ENCODE measurements around the gene DOCK9. TPM values are rescaled to one million over a fixed set of nuclear protein-coding genes. Genes with fewer than 3 reads are reported as not detected.

DOCK9 gene
- total and polyA plus RNA-seq, 5 donors from 2014 or later = 4.4 to 75.0 (median 7.3) TPM

GRCh38 chr13:98972627-98973026, 5.2 kb downstream of the DOCK9 start:
- peaks cover 0 to 2% (median 0%) of the 10 kb centered on the region in 7 donors for H3K9me3 Mint-ChIP-seq
- peaks cover 4% of the 10 kb centered on the region for H3K27me3 Mint-ChIP-seq
- H3K4me3 Mint-ChIP-seq = no peak overlapping the region

GRCh38 chr13:98972059-98972458, 5.8 kb downstream of the DOCK9 start:
- Histone ChIP-seq H3K27ac (ENCODE audit: insufficient read depth, low read length, poor library complexity, severe bottlenecking) (no peak overlapping the region), H3K4me1 (ENCODE audit: control insufficient read depth, insufficient read depth, low read length, poor library complexity, severe bottlenecking) (no peaks in the 10 kb centered on the region), H3K9me3 (ENCODE audit: control insufficient read depth in 2 of 2, low read length in 2 of 2) (no peaks in the 10 kb centered on the region), H3K4me3 (ENCODE audit: low read depth, low read length) (no peak overlapping the region), H3K36me3 (ENCODE audit: control insufficient read depth, insufficient read depth, low read length) (no peaks in the 10 kb centered on the region), H3K27me3 (ENCODE audit: control insufficient read depth, insufficient read depth, low read length) (no peaks in the 10 kb centered on the region)
- Mint-ChIP-seq H3K27me3 (peaks cover 4% of the 10 kb centered on the region), H3K4me1 (peaks cover 9 to 59% (median 39%) of the 10 kb centered on the region in 4 donors), H3K27ac (peak overlapping the region in 1 of 3 donors; percentile 23), H3K36me3 (peaks cover 6% of the 10 kb centered on the region), H3K4me3 (no peak overlapping the region), H3K9me3 (no peaks in the 10 kb centered on the region)
- DNase-seq (no peak), ATAC-seq (ENCODE audit: low read depth in 2 of 2) (no peak)

More at GRCh38 chr13:98972627-98973026, 5.2 kb downstream of the DOCK9 start:
- H3K4me1 Mint-ChIP-seq = peaks cover 9 to 62% (median 39%) of the 10 kb centered on the region in 4 donors
- Histone ChIP-seq H3K9me3 (ENCODE audit: control insufficient read depth in 2 of 2, low read length in 2 of 2) (no peaks in the 10 kb centered on the region), H3K4me3 (ENCODE audit: low read depth, low read length) (no peak overlapping the region), H3K27ac (ENCODE audit: insufficient read depth, low read length, poor library complexity, severe bottlenecking) (no peak overlapping the region), H3K27me3 (ENCODE audit: control insufficient read depth, insufficient read depth, low read length) (no peaks in the 10 kb centered on the region), H3K4me1 (ENCODE audit: control insufficient read depth, insufficient read depth, low read length, poor library complexity, severe bottlenecking) (no peaks in the 10 kb centered on the region), H3K36me3 (ENCODE audit: control insufficient read depth, insufficient read depth, low read length) (no peaks in the 10 kb centered on the region)
- peaks cover 6% of the 10 kb centered on the region for H3K36me3 Mint-ChIP-seq
- DNase-seq (no peak), ATAC-seq (ENCODE audit: low read depth in 2 of 2) (no peak)
- no peak overlapping the region for H3K27ac Mint-ChIP-seq

GRCh38 chr13:98970330-98970729, 7.5 kb downstream of the DOCK9 start:
- H3K27me3 ChIP-seq (ENCODE audit: control insufficient read depth, insufficient read depth, low read length) = no peaks in the 10 kb centered on the region
- DNase-seq (no peak), ATAC-seq (ENCODE audit: low read depth in 2 of 2) (no peak)
- Mint-ChIP-seq H3K4me3 (no peak overlapping the region), H3K27ac (no peak overlapping the region), H3K27me3 (peaks cover 4% of the 10 kb centered on the region), H3K36me3 (peaks cover 6% of the 10 kb centered on the region), H3K4me1 (peaks cover 9 to 46% (median 31%) of the 10 kb centered on the region in 4 donors), H3K9me3 (no peaks in the 10 kb centered on the region)
- H3K27ac ChIP-seq (ENCODE audit: insufficient read depth, low read length, poor library complexity, severe bottlenecking) = no peak overlapping the region
- no peak overlapping the region for H3K4me3 ChIP-seq (ENCODE audit: low read depth, low read length)
- no peaks in the 10 kb centered on the region for H3K9me3 ChIP-seq (ENCODE audit: control insufficient read depth in 2 of 2, low read length in 2 of 2)
- H3K36me3 ChIP-seq (ENCODE audit: control insufficient read depth, insufficient read depth, low read length) = no peaks in the 10 kb centered on the region
- no peaks in the 10 kb centered on the region for H3K4me1 ChIP-seq (ENCODE audit: control insufficient read depth, insufficient read depth, low read length, poor library complexity, severe bottlenecking)

- no peaks in the 10 kb centered on the region for H3K4me1 ChIP-seq (ENCODE audit: control insufficient read depth, insufficient read depth, low read length, poor library complexity, severe bottlenecking)
- no peak overlapping the region for H3K27ac Mint-ChIP-seq
- H3K36me3 ChIP-seq (ENCODE audit: control insufficient read depth, insufficient read depth, low read length) = no peaks in the 10 kb centered on the region
- no peaks in the 10 kb centered on the region for H3K9me3 ChIP-seq (ENCODE audit: control insufficient read depth in 2 of 2, low read length in 2 of 2)
- H3K27ac ChIP-seq (ENCODE audit: insufficient read depth, low read length, poor library complexity, severe bottlenecking) = no peak overlapping the region
- no peak overlapping the region for H3K4me3 Mint-ChIP-seq
- H3K27me3 Mint-ChIP-seq = peaks cover 4% of the 10 kb centered on the region
- H3K4me1 Mint-ChIP-seq = peaks cover 9 to 28% (median 21%) of the 10 kb centered on the region in 4 donors
- H3K4me3 ChIP-seq (ENCODE audit: low read depth, low read length) = no peak overlapping the region
- no peak for DNase-seq
- no peak for ATAC-seq (ENCODE audit: low read depth in 2 of 2)
- H3K36me3 Mint-ChIP-seq = peaks cover 6% of the 10 kb centered on the region
- no peaks in the 10 kb centered on the region for H3K9me3 Mint-ChIP-seq
- no peaks in the 10 kb centered on the region for H3K27me3 ChIP-seq (ENCODE audit: control insufficient read depth, insufficient read depth, low read length)
Measured at GRCh38 chr13:98967491-98967890, 10.4 kb downstream of the DOCK9 start.

- no peaks in the 10 kb centered on the region for H3K9me3 ChIP-seq (ENCODE audit: control insufficient read depth in 2 of 2, low read length in 2 of 2)
- Mint-ChIP-seq H3K9me3 (no peaks in the 10 kb centered on the region), H3K27me3 (peaks cover 4% of the 10 kb centered on the region), H3K4me1 (peaks cover 9 to 28% (median 23%) of the 10 kb centered on the region in 4 donors), H3K36me3 (peaks cover 6% of the 10 kb centered on the region), H3K4me3 (no peak overlapping the region), H3K27ac (peak overlapping the region in 2 of 3 donors; percentile 24 to 60)
- ATAC-seq (ENCODE audit: low read depth in 2 of 2) (no peak), DNase-seq (no peak)
- no peak overlapping the region for H3K4me3 ChIP-seq (ENCODE audit: low read depth, low read length)
- H3K36me3 ChIP-seq (ENCODE audit: control insufficient read depth, insufficient read depth, low read length) = no peaks in the 10 kb centered on the region
- H3K27ac ChIP-seq (ENCODE audit: insufficient read depth, low read length, poor library complexity, severe bottlenecking) = no peak overlapping the region
- no peaks in the 10 kb centered on the region for H3K4me1 ChIP-seq (ENCODE audit: control insufficient read depth, insufficient read depth, low read length, poor library complexity, severe bottlenecking)
- no peaks in the 10 kb centered on the region for H3K27me3 ChIP-seq (ENCODE audit: control insufficient read depth, insufficient read depth, low read length)
Measured at GRCh38 chr13:98966019-98966418, 11.8 kb downstream of the DOCK9 start.

GRCh38 chr13:98965325-98965724, 12.5 kb downstream of the DOCK9 start:
- ATAC-seq (ENCODE audit: low read depth in 2 of 2) (no peak), DNase-seq (no peak)
- Histone ChIP-seq H3K27me3 (ENCODE audit: control insufficient read depth, insufficient read depth, low read length) (no peaks in the 10 kb centered on the region), H3K36me3 (ENCODE audit: control insufficient read depth, insufficient read depth, low read length) (no peaks in the 10 kb centered on the region), H3K4me1 (ENCODE audit: control insufficient read depth, insufficient read depth, low read length, poor library complexity, severe bottlenecking) (no peaks in the 10 kb centered on the region), H3K9me3 (ENCODE audit: control insufficient read depth in 2 of 2, low read length in 2 of 2) (no peaks in the 10 kb centered on the region), H3K4me3 (ENCODE audit: low read depth, low read length) (no peak overlapping the region), H3K27ac (ENCODE audit: insufficient read depth, low read length, poor library complexity, severe bottlenecking) (no peak overlapping the region)
- Mint-ChIP-seq H3K4me1 (peaks cover 9 to 28% (median 20%) of the 10 kb centered on the region in 4 donors), H3K36me3 (peaks cover 6% of the 10 kb centered on the region), H3K27ac (peak overlapping the region in 1 of 3 donors; percentile 35), H3K9me3 (no peaks in the 10 kb centered on the region), H3K27me3 (peaks cover 4% of the 10 kb centered on the region), H3K4me3 (no peak overlapping the region)

GRCh38 chr13:98963917-98964316, 13.9 kb downstream of the DOCK9 start:
- H3K27ac ChIP-seq (ENCODE audit: insufficient read depth, low read length, poor library complexity, severe bottlenecking) = no peak overlapping the region
- no peaks in the 10 kb centered on the region for H3K36me3 ChIP-seq (ENCODE audit: control insufficient read depth, insufficient read depth, low read length)
- H3K4me3 Mint-ChIP-seq = no peak overlapping the region
- no peak overlapping the region for H3K4me3 ChIP-seq (ENCODE audit: low read depth, low read length)
- no peaks in the 10 kb centered on the region for H3K4me1 ChIP-seq (ENCODE audit: control insufficient read depth, insufficient read depth, low read length, poor library complexity, severe bottlenecking)
- no peak for DNase-seq
- H3K27ac Mint-ChIP-seq = peak overlapping the region in 1 of 3 donors; percentile 21
- H3K36me3 Mint-ChIP-seq = peaks cover 2% of the 10 kb centered on the region
- H3K9me3 ChIP-seq (ENCODE audit: control insufficient read depth in 2 of 2, low read length in 2 of 2) = no peaks in the 10 kb centered on the region
- H3K9me3 Mint-ChIP-seq = no peaks in the 10 kb centered on the region
- H3K27me3 Mint-ChIP-seq = no peaks in the 10 kb centered on the region
- H3K4me1 Mint-ChIP-seq = peaks cover 3 to 26% (median 13%) of the 10 kb centered on the region in 4 donors
- H3K27me3 ChIP-seq (ENCODE audit: control insufficient read depth, insufficient read depth, low read length) = no peaks in the 10 kb centered on the region
- no peak for ATAC-seq (ENCODE audit: low read depth in 2 of 2)

GRCh38 chr13:98962901-98963590, 14.8 kb downstream of the DOCK9 start:
- Mint-ChIP-seq H3K4me3 (no peak overlapping the region), H3K27ac (no peak overlapping the region), H3K9me3 (no peaks in the 10 kb centered on the region), H3K27me3 (no peaks in the 10 kb centered on the region), H3K4me1 (peaks cover 0 to 24% (median 11%) of the 10 kb centered on the region in 4 donors), H3K36me3 (no peaks in the 10 kb centered on the region)
- H3K36me3 ChIP-seq (ENCODE audit: control insufficient read depth, insufficient read depth, low read length) = no peaks in the 10 kb centered on the region
- no peaks in the 10 kb centered on the region for H3K27me3 ChIP-seq (ENCODE audit: control insufficient read depth, insufficient read depth, low read length)
- DNase-seq (no peak), ATAC-seq (ENCODE audit: low read depth in 2 of 2) (no peak)
- no peaks in the 10 kb centered on the region for H3K4me1 ChIP-seq (ENCODE audit: control insufficient read depth, insufficient read depth, low read length, poor library complexity, severe bottlenecking)
- H3K27ac ChIP-seq (ENCODE audit: insufficient read depth, low read length, poor library complexity, severe bottlenecking) = no peak overlapping the region
- no peaks in the 10 kb centered on the region for H3K9me3 ChIP-seq (ENCODE audit: control insufficient read depth in 2 of 2, low read length in 2 of 2)
- H3K4me3 ChIP-seq (ENCODE audit: low read depth, low read length) = no peak overlapping the region
